Measurements from ENCODE around the gene PALM. TPM values are rescaled to one million over a fixed set of nuclear protein-coding genes. Genes with fewer than 3 reads are reported as not detected.
A peak's percentile ranks its signal among the peaks of the same experiment; 100 is the strongest.

PALM gene
- total RNA-seq, 3 donors from 2014 or later: 8.1 to 58.4 (median 13.0) TPM

- TF ChIP-seq CTCF (IDR thresholded peaks at IDR 0.05): no peak
- Histone ChIP-seq H3K4me1 (ENCODE audit: low read depth) (peaks cover 26% of the 10 kb centered on the region), H3K9me3 (no peaks in the 10 kb centered on the region), H3K4me3 (no peak overlapping the region), H3K36me3 (ENCODE audit: low read depth) (peaks cover 6% of the 10 kb centered on the region)
- DNase-seq (peak; percentile 84 to 91 (median 89)), ATAC-seq (peak; percentile 45)
- intact Hi-C loops (cut with DNase I, micrococcal nuclease): no loop called here
These were observed 46.3 kb downstream of the PALM start for GRCh38 chr19:755063-755462.

- ATAC-seq: peak; percentile 0
- peaks cover 6% of the 10 kb centered on the region for H3K36me3 ChIP-seq (ENCODE audit: low read depth)
- no peak for TF ChIP-seq CTCF (IDR thresholded peaks at IDR 0.05)
- DNase-seq: peak in 1 of 3 donors; percentile 43
- H3K4me3 ChIP-seq: no peak overlapping the region
- H3K4me1 ChIP-seq (ENCODE audit: low read depth): peaks cover 26% of the 10 kb centered on the region
- no peaks in the 10 kb centered on the region for H3K9me3 ChIP-seq
- intact Hi-C loops (cut with DNase I, micrococcal nuclease): no loop called here
These were observed 47.5 kb downstream of the PALM start for GRCh38 chr19:756236-756635.

- ATAC-seq (no peak), DNase-seq (no peak)
- Histone ChIP-seq H3K9me3 (no peaks in the 10 kb centered on the region), H3K36me3 (ENCODE audit: low read depth) (peaks cover 6% of the 10 kb centered on the region), H3K4me3 (no peak overlapping the region), H3K4me1 (ENCODE audit: low read depth) (peaks cover 26% of the 10 kb centered on the region)
- no peak for TF ChIP-seq CTCF (IDR thresholded peaks at IDR 0.05)
- intact Hi-C loops (cut with DNase I, micrococcal nuclease): no loop called here
These were observed 48.3 kb downstream of the PALM start for GRCh38 chr19:756821-757688.

- Histone ChIP-seq H3K9me3 (no peaks in the 10 kb centered on the region), H3K4me1 (ENCODE audit: low read depth) (peaks cover 20% of the 10 kb centered on the region), H3K4me3 (no peak overlapping the region), H3K36me3 (ENCODE audit: low read depth) (peaks cover 6% of the 10 kb centered on the region)
- intact Hi-C loops (cut with DNase I, micrococcal nuclease): no loop called here
- DNase-seq (no peak), ATAC-seq (no peak)
- no peak for TF ChIP-seq CTCF (IDR thresholded peaks at IDR 0.05)
These were observed 49.3 kb downstream of the PALM start for GRCh38 chr19:757811-758668.

- Histone ChIP-seq H3K4me1 (ENCODE audit: low read depth) (no peaks in the 10 kb centered on the region), H3K9me3 (no peaks in the 10 kb centered on the region), H3K4me3 (no peak overlapping the region), H3K36me3 (ENCODE audit: low read depth) (peaks cover 2% of the 10 kb centered on the region)
- ATAC-seq (no peak), DNase-seq (no peak)
- no peak for TF ChIP-seq CTCF (IDR thresholded peaks at IDR 0.05)
- intact Hi-C loops (cut with DNase I, micrococcal nuclease): no loop called here
These were observed 54.4 kb downstream of the PALM start for GRCh38 chr19:763181-763580.
